NCI-H128 (cell line): ENCODE measurements around the gene CYS1.
"Not testable (repeated sequence)": the region's sequence is repeated elsewhere in the genome, so short reads cannot be mapped to it uniquely, and the experiment has no call there.

Experiments used
- DNase-seq: peaks from one replicate; lab custom pipeline; 2025; ENCODE audit not compliant: unreplicated experiment; lab: John Stamatoyannopoulos, UW

Gene CYS1

DNA sequence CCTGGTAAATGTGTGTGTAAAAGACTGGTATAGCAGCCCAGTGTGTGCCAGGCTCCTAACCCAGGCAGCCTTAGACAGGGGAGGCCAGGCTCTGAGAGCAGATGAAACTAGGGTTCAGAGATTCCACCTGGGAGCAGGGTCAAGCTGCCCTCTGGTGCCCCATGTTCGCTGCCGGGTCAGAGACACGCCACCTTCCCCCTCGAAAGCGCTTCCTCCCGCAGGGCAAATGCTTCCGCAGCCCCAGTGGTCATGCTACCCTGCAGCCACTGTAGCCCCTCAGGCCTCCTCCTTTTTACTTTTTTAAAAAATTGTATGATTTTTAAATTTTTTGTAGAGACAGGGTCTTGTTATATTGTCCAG, 47.5 kb downstream of the CYS1 start:
- no peak for DNase-seq

DNA sequence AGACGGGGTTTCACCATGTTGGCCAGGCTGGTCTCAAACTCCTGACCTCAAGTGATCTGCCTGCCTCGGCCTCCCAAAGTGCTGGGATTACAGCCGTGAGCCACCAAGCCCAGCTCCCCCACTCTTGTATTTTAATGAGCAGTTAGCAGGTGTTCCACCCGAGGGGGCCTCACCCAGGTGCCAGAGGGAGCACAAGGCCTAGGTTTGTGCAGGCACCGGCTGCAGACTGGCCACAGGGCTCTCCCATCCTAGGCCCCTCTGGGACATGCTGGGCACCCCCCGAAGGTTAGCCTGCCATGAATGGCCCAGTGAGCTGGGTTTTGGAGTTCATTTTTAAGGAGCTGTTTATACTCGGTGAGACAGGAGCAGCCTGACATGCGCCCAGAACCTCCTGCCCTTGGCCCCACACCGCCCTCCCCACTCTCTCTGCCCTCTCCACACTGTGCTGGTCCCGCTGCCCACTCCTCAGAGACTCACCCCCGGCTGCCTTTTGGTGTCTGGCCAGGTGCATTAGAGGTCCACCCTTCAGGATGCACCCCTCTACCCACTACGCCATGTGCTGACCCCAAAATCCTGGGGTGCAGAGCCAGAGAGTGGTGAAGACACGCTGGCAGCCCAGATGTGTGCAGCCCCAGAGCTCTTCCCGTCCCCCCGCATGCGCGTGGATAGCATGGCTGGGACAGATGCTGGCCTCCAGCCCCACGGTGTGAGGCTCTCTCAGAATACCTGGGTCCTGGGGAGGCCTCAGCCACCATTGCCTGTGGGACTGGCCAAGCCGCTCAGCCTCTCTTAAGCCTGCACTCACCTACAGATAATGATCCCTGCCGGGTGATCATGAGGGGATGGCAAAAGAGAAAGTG, 48.1 kb downstream of the CYS1 start:
- no peak for DNase-seq

DNA sequence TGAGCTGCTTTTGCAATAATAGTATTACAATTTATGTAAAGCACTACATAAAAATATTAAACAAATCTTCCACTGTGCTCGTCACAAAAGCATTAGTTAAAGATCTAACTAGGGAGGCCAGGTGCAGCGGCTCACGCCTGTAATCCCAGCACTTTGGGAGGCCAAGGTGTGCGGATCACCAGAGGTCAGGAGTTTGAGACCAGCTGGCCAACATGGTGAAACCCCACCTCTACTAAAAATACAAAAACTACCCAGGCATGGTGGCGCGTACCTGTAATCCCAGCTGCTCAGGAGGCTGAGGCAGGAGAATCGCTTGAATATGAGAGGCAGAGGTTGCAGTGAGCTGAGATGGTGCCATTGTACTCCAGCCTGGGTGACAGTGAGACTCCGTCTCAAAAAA, 49.4 kb downstream of the CYS1 start:
- not testable (repeated sequence) for DNase-seq

DNA sequence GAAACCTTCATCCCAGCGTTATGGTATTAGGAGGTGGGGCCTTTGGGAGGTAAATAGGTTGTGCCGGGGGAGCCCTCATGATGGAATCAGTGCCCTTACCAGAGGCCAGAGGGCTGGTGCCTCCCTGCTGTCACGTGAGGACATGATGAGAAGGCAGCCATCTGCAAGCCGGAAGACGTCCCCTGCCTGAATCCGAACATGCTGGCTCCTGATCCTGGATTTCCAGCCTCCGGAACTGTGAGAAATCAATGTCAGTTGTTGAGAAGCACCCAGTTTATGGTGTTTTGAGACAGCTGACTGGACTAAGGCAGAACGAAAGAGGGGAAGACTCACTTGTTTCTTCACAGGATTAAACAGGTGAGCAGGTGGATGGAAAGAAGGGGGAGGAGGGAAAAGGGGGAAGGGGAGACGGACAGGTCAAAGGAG, 49.9 kb downstream of the CYS1 start:
- peak; percentile 33 for DNase-seq

DNA sequence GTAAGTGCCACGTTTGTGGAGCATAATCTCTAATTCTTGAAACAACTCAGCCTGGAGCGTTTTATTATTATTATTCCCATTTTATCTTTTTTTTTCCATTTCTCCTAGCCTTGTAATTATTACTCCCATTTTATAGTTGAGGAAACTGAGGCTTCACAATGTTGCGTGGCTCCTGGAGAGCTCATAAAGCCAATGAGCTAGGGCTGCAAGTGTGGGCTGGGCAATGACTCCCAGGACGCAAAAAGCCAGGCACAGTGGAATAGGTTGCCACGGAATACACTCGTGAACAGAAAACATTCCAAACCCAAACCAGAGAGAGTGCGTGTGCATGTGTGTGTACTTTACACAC, 50.4 kb downstream of the CYS1 start:
- DNase-seq = no peak

DNA sequence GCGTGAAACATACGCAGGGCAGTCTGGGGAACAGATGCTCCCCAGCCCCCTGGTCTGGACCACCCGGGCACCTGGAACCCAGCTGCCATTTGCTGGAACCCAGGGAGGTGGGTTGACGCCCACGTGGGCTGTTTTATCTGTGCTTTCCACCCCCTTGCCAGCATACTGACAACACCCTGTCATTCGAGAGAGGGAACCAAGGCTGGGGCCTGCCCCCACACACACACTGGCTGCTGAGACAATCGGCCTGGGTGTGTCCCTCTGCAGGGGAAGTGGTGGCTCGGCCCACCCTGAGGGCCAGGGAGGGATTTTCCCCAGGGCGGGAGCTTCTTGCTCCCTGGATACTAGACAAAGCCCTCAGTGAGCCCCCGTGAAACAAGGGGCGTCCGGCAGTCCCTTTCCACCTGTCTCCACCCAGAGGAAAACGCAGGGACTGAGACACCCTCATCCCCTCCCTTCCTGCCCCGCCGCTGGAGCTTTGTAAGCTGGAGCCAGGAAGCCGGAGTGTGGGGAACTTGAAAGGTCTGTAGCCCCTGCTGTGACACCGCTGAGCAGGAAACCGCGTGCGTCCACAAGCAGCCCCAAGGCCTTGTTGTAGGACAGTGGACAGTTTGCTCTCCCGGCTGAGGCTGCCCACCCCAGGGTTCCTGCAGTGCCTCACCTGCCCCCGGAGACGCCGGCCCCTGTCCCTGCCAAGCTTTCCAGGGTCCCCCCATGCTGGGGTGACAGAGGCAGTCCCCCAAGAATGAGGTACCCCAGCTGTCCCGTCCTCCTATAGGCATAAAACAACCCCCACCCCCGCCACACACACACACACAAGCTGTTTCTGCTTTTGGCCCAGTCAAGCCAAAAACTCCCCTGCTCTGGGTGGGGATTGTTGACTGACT, 51.0 kb downstream of the CYS1 start:
- no peak for DNase-seq

DNA sequence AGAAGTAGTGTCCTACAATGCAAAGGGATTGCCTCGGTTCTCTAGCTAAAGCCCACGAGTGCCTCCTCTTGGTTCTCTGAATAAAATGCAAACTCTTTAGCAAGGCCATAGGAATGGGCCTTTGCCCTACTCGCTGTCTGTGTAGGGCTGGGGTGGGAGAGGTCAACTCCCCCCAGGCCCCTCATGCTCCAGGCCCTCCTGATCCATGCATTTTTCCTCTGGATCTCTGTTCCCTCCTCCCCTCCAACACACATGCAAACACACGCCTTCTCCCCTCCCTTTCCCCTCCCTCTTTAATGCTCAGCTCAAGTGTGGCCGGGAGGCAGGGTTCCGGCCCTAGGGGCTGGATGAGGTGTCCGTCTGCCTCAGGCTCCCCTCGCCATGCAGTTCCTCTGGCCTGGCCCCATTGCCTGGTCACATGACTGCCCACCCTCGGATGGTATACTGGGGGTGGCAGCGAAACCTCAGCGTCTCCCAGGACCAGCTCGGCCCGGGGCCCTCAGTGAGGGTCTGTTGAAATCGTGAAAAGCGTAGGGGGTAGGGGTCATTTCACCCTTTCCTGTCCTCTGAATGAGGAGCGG, 51.7 kb downstream of the CYS1 start:
- DNase-seq = no peak

DNA sequence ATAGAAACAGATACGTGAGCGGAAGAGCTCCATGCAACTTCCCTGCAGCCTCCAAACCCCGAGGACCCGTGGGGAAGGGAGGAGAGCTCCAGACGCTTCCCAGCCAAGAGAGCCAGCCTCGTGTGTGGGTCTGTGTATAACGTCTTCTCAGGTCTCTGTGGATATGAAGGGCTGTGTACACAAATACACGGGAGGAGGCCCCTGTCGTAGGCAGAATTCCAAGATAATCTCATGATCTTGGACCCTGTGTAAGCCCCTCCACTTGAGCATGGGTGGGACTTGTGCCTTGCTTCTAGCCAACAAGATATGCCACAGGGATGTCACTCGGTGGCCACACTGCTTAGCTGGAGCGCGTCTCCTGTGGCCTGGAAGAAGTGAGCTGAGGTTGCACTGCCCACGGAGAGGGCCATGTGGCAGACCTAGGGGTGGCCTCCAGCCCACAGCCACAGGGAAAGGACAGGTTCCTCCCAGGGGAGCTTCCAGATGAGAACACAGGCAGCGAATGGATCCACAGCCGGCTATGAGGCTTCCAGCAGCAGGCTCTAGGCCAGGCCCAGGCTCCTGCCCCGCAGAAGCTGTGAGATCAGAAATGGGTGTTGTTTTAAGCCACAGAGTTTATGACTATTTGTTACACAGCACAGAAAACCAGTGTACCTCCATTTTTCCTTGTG, 52.4 kb downstream of the CYS1 start:
- DNase-seq = no peak

DNA sequence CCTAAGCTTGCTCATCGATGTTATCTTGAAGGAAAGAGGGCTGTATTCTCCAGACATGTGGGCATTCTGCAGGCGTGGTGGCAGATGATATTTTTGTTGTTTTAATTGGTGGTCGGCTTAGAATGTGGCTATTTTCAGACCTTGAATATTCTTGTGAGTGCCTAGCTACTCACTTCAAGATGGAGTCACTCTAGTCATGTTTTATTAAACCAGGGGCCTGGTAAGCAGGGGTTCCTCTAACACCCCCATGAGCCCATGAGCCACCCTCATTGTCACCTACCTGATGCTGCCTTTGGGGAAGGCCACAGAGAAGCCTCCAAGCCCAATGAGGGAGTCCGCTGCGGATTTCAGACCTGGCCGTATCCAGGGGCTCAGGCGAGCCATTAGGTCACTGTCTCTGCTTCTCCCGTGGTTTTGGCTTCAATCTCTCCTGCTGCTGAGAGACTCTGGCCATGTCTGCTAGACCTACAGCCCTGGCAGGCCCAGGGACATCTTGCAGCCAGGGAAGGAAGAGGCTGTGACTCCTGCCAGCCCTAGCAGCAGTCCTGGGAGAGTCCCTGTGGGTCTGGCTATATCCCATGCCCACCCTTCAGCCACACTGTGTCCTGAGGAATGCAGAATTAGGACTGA, 53.2 kb downstream of the CYS1 start:
- no peak for DNase-seq

DNA sequence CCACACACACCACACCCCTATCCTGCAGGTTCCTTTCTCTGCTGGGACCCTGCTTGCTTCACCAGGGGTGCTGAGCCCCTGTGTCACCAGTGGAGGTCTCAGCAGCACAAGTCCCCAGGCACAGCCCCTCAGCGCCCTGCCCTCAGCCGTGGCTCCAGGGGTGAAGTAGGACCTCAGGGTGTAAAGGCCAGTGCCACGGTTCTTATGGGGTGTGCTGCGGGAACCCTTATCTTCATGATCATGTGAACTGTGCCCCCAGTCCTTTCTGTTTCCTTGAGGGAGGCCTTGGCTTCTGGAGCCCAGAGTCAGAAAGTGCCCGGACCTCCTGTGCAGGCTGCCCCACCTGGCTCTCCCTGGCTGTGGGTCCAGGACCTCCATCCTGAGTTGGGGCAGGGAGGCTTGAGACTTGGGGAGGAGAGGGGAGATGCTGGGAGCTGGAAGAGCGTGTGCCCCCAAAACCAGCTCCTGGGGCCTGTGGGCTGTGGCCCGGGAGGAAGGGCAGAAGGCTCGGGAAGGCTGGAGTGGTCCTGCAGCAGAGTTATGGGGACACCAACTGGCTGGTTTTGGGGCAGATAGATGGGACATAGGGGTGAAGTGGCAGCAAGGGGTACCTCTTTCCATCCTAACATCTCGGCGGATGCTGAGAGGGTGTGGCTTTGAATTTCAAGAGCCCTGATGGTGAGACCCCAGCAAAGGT, 57.1 kb downstream of the CYS1 start:
- DNase-seq = no peak

DNA sequence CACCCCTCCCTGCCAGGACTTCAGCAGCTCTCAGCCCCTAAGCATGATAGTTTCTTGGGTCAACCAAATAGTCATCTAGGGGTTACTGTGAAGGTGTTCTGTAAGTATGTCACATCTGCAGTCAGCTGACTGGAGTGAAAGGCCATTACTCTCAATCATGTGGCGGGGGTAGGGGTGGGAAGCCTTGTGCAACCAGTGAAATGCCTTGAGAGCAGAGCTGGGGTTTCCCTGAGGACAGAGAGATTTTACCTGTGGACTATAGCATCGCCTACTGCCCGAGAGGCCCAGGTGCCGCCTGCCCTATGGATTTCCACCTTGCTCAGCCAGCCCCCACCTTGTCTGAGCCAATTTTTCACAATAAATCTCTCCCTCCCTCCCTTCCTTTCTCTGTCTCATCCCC, 57.8 kb downstream of the CYS1 start:
- no peak for DNase-seq

DNA sequence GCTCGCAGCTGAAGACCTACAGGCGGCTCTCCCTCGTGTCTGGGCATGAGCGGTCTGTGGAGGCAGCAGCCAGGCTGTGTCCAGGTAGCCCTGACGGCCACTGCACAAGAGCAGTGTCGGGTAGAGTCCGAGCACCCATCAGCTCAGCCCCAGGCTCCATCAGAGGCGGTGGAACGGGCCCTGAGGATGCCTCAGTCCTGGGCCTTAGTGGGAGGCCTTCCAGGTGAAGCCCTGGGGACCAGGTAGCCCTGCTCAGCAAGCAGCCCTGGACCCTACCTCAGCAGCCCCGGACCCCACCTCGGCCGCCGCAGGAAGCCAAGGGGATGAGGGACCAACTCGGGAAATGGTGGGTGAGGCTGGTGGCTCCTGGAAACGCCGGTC, 58.2 kb downstream of the CYS1 start:
- DNase-seq = no peak

DNA sequence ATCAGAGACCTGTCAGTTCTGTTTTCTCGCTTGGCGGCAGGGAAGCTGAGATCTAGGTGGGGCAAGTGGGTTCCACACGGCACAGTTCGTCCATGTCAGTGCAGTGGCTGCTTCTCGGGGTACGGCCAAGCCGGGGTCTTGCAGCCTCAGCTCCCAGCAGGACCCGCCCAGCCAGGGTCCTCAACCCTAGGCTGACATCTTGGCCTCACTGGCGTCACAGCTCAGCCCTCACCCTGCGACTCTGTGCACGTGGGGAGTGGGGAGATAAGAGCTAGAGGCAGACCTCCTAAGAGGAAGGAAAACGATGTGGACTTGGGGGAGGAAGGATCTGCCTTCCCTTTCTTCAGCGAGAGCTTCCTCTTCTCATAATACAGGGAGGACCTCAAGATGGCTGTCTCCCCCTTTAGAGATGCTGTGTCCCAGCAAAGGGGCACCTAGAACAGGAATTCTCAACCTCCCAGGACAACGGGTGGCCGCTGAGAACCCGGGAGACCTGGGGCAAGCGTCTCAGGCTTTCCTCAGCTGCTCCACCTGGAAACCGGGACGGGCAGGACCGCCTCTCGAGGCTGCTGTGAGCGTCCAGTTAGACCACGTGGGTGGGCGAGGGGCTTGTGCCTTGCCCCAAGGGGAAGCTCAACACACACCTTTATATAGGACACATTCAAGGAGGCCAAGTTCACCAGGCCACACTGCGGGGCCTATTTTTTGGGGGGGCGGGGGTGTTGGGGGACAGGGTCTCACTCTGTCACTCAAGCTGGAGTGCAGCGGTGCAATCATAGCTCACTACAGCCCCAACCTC, 60.4 kb downstream of the CYS1 start:
- no peak for DNase-seq

DNA sequence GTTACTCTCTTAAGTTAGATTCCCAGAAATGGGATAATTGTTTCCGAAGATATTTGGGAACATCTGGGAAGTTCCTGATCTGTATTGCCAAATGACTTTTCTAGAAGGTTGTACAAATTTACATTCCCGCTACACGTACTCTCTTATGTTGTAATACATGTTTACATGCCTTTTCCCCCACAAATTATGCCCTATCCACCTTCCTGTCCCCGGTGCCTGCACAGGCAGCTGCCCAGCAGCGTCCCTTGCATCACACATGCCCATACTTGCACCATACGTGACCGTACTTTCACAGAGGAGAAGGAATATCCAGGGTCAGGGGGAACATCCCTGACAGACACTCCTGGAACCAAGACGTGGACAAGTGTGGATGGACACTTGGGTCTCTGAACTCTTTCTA, 61.0 kb downstream of the CYS1 start:
- DNase-seq = no peak

DNA sequence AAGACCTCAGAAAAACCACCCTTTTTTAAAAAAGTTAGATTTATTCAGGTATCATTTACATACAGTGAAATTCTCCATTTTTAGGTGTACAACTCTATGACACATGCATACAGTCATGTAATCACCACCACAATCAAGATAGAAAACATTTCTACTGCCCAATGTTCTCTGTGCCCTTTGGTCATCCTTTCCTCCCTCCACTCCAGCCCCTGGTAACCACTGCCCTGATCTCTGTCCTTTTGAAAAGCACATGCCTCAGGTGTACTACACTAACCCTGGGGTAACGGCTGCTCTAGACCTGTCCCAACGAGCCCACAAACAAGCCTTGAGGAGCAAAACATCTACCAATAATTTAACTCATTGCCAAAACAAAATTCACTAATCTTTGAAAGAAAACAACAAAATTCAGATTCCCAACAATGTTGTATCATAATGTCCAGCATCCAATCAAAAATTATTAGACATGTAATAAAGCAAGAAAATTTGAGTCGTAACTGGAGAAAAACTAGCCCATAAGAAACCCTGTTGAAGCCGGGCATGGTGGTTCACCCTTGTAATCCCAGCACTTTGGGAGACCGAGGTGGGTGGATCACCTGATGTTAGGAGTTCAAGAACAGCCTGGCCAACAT, 62.8 kb downstream of the CYS1 start:
- DNase-seq = no peak

DNA sequence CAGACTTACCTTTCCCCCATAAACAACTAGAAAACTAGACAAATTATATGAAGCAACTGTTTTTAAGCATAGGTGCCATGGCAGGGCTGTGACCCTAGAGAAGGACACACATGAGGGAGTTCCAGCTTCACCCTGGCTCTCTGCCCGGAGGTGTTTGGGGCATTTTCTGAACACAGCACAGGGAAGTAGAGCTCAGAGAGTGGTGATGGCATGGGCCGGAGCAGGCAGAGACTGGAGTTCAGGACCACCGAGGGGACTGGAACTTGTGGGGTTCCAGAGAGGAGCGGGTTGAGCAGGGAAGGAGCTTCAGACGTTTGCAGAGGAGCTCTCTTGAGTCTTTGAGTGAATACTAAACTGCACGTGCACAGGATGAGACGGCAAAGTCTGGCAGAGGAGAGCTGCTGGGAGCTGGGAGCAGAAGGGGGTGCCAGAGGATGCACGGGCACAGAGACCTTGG, 63.4 kb downstream of the CYS1 start:
- DNase-seq = no peak

DNA sequence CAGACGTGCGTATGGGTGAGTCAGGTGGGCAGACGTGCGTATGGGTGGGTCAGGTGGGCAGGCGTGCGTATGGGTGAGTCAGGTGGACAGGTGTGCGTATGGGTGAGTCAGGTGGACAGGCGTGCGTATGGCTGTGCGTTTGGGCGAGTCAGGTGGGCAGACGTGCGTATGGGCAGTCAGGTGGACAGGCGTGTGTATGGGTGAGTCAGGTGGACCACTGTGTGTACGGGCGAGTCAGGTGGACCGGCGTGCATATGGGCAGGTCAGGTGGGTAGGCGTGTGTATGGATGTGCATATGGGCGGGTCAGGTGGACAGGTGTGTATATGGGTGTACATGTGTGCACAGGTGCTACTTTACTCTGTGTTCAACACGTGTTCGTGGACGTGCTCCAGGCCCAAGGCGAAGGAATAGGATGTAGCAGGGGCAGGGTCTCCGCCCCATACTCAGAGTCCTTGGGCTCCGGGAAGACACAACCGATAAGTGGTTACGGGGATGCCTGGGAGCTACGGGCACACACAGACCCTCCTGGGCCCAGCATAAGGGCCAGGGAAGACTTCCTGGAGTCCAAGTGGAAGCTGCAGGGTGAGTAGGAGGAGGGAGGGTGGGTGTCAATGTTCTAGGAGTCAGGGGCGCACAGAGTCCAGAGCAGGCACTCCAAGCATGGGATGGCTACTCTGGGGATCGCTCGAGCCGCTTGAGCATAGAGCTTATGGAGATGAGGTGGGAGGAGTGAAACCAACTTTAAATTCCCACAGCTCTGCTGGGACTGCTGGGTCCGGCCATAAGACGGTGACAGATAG, 64.0 kb downstream of the CYS1 start:
- no peak for DNase-seq

DNA sequence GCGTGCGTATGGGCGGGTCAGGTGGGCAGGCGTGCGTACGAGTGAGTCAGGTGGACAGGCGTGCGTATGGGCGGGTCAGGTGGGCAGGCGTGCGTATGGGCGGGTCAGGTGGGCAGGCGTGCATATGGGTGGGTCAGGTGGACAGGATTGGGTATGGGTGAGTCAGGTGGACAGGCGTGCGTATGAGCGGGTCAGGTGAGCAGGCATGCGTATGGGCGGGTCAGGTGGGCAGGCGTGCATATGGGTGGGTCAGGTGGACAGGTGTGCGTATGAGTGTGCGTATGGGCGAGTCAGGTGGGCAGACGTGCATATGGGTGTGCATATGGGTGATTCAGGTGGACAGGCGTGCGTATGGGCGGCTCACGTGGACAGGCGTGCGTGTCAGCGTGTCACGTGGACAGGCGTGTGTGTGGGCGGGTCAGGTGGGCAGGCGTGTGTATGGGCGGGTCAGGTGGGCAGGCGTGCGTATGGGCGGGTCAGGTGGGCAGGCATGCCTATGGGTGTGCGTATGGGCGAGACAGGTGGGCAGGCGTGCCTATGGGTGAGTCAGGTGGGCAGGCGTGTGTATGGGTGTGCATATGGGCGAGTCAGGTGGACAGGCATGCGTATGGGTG, 64.7 kb downstream of the CYS1 start:
- DNase-seq = not testable (repeated sequence)
